ENCODE measurements around the gene SGSH.
"Not testable (repeated sequence)": the region's sequence is repeated elsewhere in the genome, so short reads cannot be mapped to it uniquely, and the experiment has no call there.

The SGSH gene

GRCh38 chr17:80205811-80206210 is 14.3 kb downstream of the SGSH start:
- DNase-seq, result no peak

- no peak for DNase-seq
Observed at GRCh38 chr17:80204626-80205468, 15.3 kb downstream of the SGSH start.

- DNase-seq, result no peak
Observed at GRCh38 chr17:80203471-80203963, 16.6 kb downstream of the SGSH start.

- no peak for DNase-seq
Observed at GRCh38 chr17:80202197-80202596, 17.9 kb downstream of the SGSH start.

GRCh38 chr17:80201446-80201845 is 18.7 kb downstream of the SGSH start:
- no peak for DNase-seq

DNA sequence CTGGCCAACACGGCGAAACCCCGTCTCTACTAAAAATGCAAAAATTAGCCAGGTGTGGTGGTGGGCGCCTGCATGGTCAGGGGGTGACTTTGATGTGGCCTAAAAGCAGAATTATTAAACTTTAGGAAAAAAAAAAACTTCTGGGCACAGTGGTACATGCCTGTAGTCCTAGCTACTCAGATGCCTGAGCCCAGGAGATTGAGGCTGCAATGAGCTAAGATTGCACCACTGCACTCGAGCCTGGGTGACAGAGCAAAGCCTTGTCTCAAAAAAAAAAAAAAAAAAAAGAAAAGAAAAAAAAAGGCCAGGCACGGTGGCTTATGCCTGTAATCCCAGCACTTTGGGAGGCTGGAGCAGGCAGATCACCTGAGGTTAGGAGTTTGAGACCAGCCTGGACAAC is 20.8 kb downstream of the SGSH start:
- not testable (repeated sequence) for DNase-seq

DNA sequence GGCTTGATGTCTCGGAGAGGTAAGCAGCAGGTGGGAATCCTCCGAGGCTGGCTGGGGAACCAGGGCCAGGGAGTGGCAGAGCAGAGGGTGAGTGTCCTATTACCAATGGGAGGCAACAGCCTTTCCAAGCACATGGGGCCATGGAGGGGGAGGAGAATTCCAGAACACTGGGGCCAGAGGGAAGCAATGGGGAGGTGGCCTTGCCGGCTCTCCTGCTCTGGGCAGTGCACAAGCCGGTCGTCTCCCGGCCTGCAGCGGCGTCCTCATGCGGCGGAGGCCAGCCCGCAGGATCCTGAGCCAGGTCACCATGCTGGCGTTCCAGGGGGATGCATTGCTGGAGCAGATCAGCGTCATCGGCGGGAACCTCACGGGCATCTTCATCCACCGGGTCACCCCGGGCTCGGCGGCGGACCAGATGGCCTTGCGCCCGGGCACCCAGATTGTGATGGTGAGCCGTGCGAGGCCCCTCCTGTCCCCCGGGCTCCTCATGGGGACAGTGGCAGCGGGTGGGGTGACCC is 21.9 kb downstream of the SGSH start:
- DNase-seq, result no peak

DNA sequence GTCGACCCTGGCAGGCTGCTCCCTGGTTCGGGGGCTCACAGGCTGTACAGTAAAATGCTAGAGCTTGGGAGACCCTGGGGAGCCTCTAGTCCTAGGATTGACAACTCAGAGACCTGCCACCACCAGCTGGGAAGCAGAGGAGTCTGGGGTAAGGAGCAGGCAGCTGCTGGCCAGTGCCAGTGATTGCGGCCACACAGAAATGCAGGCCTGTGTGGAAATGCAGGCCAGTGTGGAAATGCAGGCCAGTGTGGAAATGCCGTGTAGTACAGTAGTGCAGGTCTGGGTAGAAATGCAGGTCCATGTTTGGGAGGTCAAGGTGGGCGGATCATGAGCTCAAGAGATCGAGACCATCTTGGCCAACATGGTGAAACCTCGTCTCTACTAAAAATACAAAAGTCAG is 23.5 kb downstream of the SGSH start:
- no peak for DNase-seq

GRCh38 chr17:80195671-80196529 is 24.2 kb downstream of the SGSH start:
- peak; percentile 58 for DNase-seq

DNA sequence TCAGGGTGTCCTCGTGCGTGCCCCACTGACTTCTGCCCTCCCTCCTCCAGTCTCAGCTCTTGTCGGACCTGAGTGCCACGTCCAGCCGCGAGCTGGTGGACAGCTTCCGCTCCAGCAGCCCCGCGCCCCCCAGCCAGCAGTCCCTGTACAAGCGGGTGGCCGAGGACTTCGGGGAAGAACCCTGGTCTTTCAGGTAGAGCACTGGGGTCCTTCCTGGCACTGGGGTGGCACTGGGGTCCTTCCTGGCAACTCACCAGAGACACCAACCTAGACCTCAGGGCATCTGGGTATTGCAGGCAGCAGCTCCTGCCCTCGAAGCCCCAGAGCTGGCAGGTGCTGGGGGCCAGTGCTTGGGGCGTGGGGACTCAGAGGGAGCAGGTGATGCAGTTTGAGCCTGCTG is 25.0 kb downstream of the SGSH start:
- DNase-seq, result no peak

DNA sequence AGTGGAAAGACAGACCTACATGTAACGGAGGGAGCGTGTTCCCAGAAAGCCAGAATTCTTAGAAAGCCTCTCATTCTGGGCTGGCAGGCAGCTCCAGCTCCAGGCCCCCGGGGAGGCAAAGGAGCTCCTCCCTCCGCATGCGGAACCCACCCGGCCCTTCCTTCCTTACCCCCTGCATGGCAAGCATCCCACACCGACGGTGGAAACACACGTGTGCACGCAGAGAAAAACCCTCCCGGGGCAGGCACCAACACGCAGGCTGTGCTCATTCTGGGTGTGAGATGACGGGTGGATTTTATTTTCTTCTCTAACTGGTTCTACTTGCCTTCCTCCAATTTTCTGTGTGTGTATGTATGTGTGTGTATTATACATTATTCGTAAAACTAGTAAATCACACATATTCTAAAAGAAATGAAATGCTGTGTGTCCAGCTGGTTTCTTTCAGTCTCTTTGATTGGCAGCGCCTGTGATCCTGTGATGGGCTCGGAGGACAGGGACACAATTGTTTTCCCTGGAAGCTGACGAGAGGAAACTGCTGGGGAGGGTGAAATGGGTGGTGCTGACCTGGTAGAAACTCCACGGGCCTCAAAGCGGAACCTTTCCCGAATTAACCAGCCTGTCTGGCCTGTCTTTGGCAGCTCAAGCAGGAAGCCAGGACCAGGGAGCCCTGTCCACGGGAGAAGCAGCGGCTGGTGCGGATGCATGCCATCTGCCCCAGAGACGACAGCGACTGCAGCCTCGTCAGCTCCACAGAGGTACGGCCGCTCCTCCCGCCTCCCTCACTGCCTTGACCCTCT is 28.1 kb downstream of the SGSH start:
- DNase-seq, result no peak

- DNase-seq, result no peak
Observed at GRCh38 chr17:80191192-80191591, 28.9 kb downstream of the SGSH start.

DNA sequence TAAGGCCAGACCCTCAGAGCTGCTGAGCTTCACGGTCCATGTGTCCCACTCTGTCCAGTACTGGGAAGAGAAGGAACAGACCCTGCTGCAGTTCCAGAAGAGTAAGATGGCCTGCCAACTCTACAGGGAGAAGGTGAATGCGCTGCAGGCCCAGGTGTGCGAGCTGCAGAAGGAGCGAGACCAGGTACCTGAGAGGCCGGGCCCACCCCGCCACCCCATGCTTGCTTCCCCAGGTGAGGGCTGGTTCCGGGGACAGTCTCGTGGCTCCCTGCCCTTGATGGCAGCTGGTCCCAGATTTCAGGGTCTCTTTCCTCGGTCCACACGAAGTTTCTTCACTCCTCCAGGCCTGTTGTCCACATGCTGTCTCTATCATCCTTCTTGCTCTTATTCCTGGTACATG is 29.4 kb downstream of the SGSH start:
- DNase-seq, result no peak

GRCh38 chr17:80189611-80190010 is 30.5 kb downstream of the SGSH start:
- DNase-seq, result no peak

- DNase-seq, result no peak
Observed at GRCh38 chr17:80187515-80187941, 32.6 kb downstream of the SGSH start.

DNA sequence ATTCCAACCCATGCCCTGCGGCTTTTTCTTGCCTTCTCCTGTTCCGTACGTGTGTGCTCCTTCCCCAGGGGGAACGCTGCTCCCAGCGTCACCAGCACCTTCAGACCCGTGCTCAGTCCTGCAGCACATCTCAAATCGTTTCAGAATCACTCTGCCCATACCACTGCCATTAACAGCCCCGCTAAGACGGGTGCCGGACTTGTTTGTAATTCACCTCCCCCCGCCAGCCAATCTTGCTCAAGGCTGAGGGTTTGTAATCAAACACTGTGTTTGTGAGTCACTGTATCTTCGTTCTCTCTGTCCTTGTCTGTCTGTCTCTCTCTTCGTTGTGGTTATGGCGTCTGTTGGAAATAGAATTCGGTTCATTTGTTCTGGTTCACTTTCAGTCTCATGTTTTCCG is 33.0 kb downstream of the SGSH start:
- DNase-seq, result no peak

GRCh38 chr17:80185968-80186367 is 34.2 kb downstream of the SGSH start:
- no peak for DNase-seq

DNA sequence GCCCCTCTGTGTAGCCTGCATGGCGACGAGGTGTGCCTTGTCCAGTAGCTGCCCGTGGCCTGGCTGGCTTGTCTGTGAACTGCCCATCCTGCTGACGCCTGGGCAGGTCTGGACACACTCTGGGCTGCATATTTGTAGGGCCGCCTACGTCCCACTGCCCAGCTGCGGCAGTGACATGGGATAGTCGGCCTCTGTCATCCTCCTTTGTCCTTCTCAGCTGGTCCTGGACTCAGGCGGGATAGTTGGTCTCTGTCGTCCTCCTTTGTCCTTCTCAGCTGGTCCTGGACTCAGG is 35.8 kb downstream of the SGSH start:
- DNase-seq, result no peak

DNA sequence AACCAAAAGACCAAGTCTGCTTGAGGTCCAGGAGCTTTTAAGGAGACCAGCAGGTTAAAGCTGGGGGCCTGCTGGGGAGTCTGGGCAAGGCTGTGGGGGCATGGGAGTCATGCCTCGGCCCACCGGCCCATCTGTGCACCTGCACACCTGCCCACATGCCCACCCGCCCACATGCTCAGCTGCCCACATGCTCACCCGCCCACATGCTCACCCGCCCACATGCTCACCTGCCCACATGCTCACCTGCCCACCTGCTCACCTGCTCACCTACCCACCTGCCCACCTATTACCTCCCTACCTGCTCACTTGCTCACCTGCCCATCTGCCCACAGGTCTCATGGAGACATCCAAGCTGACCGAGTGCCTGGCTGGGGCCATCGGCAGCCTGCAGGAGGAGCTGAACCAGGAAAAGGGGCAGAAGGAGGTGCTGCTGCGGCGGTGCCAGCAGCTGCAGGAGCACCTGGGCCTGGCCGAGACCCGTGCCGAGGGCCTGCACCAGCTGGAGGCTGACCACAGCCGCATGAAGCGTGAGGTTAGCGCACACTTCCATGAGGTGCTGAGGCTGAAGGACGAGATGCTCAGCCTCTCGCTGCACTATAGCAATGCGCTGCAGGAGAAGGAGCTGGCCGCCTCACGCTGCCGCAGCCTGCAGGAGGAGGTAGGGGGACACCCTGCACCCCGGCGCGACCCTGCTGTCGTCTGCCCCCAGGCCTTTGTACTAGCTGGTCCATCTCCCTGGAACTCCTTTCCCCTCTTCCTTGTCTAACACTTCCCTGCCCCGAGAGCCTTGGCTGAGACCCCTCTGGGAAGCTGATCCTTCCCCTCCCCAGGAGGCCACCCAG is 36.3 kb downstream of the SGSH start:
- no peak for DNase-seq

- no peak for DNase-seq
Observed at GRCh38 chr17:80182845-80183223, 37.3 kb downstream of the SGSH start.

DNA sequence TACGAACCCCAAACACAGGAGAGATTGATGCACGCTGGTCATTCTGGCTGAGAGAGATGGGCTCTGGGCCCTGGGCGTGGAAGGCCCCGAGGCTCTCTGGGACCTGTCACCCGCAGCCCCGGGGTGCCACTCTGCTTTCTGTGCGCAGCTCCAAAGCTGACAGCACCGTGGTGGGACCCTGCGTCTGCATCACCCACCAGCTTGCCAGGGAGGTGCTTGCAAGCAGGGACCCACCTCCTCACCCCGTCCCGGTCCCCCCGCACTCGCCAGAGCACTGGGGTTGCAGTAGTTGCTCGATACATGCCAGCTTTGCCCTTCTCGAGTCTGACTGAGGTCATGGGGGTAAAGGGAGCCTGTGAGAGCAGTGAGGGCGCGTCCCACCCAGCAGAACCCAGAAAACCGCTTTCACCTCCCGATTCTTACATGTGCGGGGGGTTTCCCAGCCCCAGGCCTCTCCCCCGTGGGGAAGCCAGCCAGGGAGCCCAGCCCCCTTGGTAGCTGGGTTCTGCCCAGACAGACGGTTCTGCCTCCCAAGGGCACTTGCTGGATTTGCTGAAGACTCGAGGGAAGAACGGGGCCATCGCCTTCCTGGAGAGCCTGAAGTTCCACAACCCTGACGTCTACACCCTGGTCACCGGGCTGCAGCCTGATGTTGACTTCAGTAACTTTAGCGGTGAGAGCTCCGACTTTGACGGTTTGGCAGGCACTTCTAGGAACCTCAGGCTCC is 37.9 kb downstream of the SGSH start:
- no peak for DNase-seq
